ENCODE measurements around the gene NPFF. TPM values are rescaled to one million over a fixed set of nuclear protein-coding genes. Genes with fewer than 3 reads are reported as not detected.
"Not testable (repeated sequence)": the region's sequence is repeated elsewhere in the genome, so short reads cannot be mapped to it uniquely, and the experiment has no call there.

NPFF gene
- total RNA-seq, result not detected

- no peak for DNase-seq (ENCODE audit: low spot score in 2 of 2)
- no peak for ATAC-seq
- Mint-ChIP-seq H3K27ac (peak within 1 kb of the TSS in 1 of 2 donors; percentile 82), H3K9me3 (no peaks in the 10 kb centered on the region), H3K36me3 (no peaks in the 10 kb centered on the region)
These were observed at the start of gene NPFF for GRCh38 chr12:53506881-53507602. Gene NPFF (minus strand): TSS chr12:53507484. CDS start chr12:53507474, 10 bp downstream.

- peak overlapping the region in 1 of 2 donors; percentile 29 for H3K27ac Mint-ChIP-seq
- H3K9me3 Mint-ChIP-seq, result no peaks in the 10 kb centered on the region
- ATAC-seq, result no peak
- DNase-seq (ENCODE audit: low spot score in 2 of 2), result no peak
- H3K36me3 Mint-ChIP-seq, result no peaks in the 10 kb centered on the region
These were observed 45.4 kb upstream of the NPFF start for GRCh38 chr12:53552361-53553327.

GRCh38 chr12:53551889-53552291 lies 44.6 kb upstream of the NPFF start:
- Mint-ChIP-seq H3K9me3 (no peaks in the 10 kb centered on the region), H3K27ac (peak overlapping the region; percentile 29 to 50), H3K36me3 (no peaks in the 10 kb centered on the region)
- ATAC-seq (no peak), DNase-seq (ENCODE audit: low spot score in 2 of 2) (no peak)

- DNase-seq (ENCODE audit: low spot score in 2 of 2) (no peak), ATAC-seq (no peak)
- Mint-ChIP-seq H3K9me3 (no peaks in the 10 kb centered on the region), H3K27ac (no peak overlapping the region), H3K36me3 (no peaks in the 10 kb centered on the region)
These were observed 43.3 kb upstream of the NPFF start for GRCh38 chr12:53550595-53550994.

- not testable (repeated sequence) for DNase-seq (ENCODE audit: low spot score in 2 of 2); ATAC-seq; H3K27ac Mint-ChIP-seq; H3K9me3 Mint-ChIP-seq; H3K36me3 Mint-ChIP-seq
These were observed 42.8 kb upstream of the NPFF start for GRCh38 chr12:53550131-53550530.

GRCh38 chr12:53548354-53548753 lies 41.1 kb upstream of the NPFF start:
- DNase-seq (ENCODE audit: low spot score in 2 of 2); H3K27ac Mint-ChIP-seq; H3K9me3 Mint-ChIP-seq; H3K36me3 Mint-ChIP-seq; ATAC-seq: not testable (repeated sequence)

GRCh38 chr12:53543539-53543938 lies 36.3 kb upstream of the NPFF start:
- H3K9me3 Mint-ChIP-seq, result no peaks in the 10 kb centered on the region
- H3K27ac Mint-ChIP-seq, result peak overlapping the region; percentile 70 to 77
- no peaks in the 10 kb centered on the region for H3K36me3 Mint-ChIP-seq
- DNase-seq (ENCODE audit: low spot score in 2 of 2) (peak in 1 of 2 donors; percentile 54), ATAC-seq (peak; percentile 95 to 98)

- Mint-ChIP-seq H3K27ac (no peak overlapping the region), H3K9me3 (no peaks in the 10 kb centered on the region), H3K36me3 (no peaks in the 10 kb centered on the region)
- DNase-seq (ENCODE audit: low spot score in 2 of 2), result no peak
- ATAC-seq, result no peak
These were observed 32.2 kb upstream of the NPFF start for GRCh38 chr12:53539526-53539925.

GRCh38 chr12:53538209-53538689 lies 31.0 kb upstream of the NPFF start:
- Mint-ChIP-seq H3K27ac (peak overlapping the region in 1 of 2 donors; percentile 40), H3K36me3 (peaks cover 1 to 2% of the 10 kb centered on the region in 2 donors), H3K9me3 (no peaks in the 10 kb centered on the region)
- DNase-seq (ENCODE audit: low spot score in 2 of 2) (no peak), ATAC-seq (no peak)

GRCh38 chr12:53536962-53537361 lies 29.7 kb upstream of the NPFF start:
- H3K9me3 Mint-ChIP-seq, result no peaks in the 10 kb centered on the region
- no peak for ATAC-seq
- no peak overlapping the region for H3K27ac Mint-ChIP-seq
- no peak for DNase-seq (ENCODE audit: low spot score in 2 of 2)
- peaks cover 7 to 11% of the 10 kb centered on the region in 2 donors for H3K36me3 Mint-ChIP-seq

GRCh38 chr12:53533471-53533870 lies 26.2 kb upstream of the NPFF start:
- Mint-ChIP-seq H3K9me3 (no peaks in the 10 kb centered on the region), H3K36me3 (peaks cover 7 to 11% of the 10 kb centered on the region in 2 donors), H3K27ac (no peak overlapping the region)
- DNase-seq (ENCODE audit: low spot score in 2 of 2) (no peak), ATAC-seq (no peak)

GRCh38 chr12:53532524-53533445 lies 25.5 kb upstream of the NPFF start:
- H3K27ac Mint-ChIP-seq, result no peak overlapping the region
- ATAC-seq (no peak), DNase-seq (ENCODE audit: low spot score in 2 of 2) (no peak)
- no peaks in the 10 kb centered on the region for H3K9me3 Mint-ChIP-seq
- peaks cover 7 to 11% of the 10 kb centered on the region in 2 donors for H3K36me3 Mint-ChIP-seq

GRCh38 chr12:53532021-53532420 lies 24.7 kb upstream of the NPFF start:
- H3K27ac Mint-ChIP-seq, result no peak overlapping the region
- H3K36me3 Mint-ChIP-seq, result peaks cover 7 to 11% of the 10 kb centered on the region in 2 donors
- H3K9me3 Mint-ChIP-seq, result no peaks in the 10 kb centered on the region
- DNase-seq (ENCODE audit: low spot score in 2 of 2), result no peak
- no peak for ATAC-seq

GRCh38 chr12:53530920-53531319 lies 23.6 kb upstream of the NPFF start:
- Mint-ChIP-seq H3K9me3 (no peaks in the 10 kb centered on the region), H3K27ac (no peak overlapping the region), H3K36me3 (peaks cover 7 to 11% of the 10 kb centered on the region in 2 donors)
- DNase-seq (ENCODE audit: low spot score in 2 of 2) (no peak), ATAC-seq (no peak)

- DNase-seq (ENCODE audit: low spot score in 2 of 2) (no peak), ATAC-seq (no peak)
- no peaks in the 10 kb centered on the region for H3K9me3 Mint-ChIP-seq
- peaks cover 7 to 11% of the 10 kb centered on the region in 2 donors for H3K36me3 Mint-ChIP-seq
- no peak overlapping the region for H3K27ac Mint-ChIP-seq
These were observed 22.8 kb upstream of the NPFF start for GRCh38 chr12:53530061-53530460.

- DNase-seq (ENCODE audit: low spot score in 2 of 2), result no peak
- peak overlapping the region in 1 of 2 donors; percentile 22 for H3K27ac Mint-ChIP-seq
- H3K36me3 Mint-ChIP-seq, result peaks cover 0 to 6% of the 10 kb centered on the region in 2 donors
- no peak for ATAC-seq
- no peaks in the 10 kb centered on the region for H3K9me3 Mint-ChIP-seq
These were observed 17.2 kb upstream of the NPFF start for GRCh38 chr12:53524476-53524875.
